Right kidney (tissue), 1 donor: ENCODE data around the gene IQGAP3.
A peak's percentile ranks its signal among the peaks of the same experiment; 100 is the strongest.

ENCODE experiments used
- DNase-seq: peaks from one replicate; pipeline ENCODE4 v3.0.0-alpha.2; 2016

IQGAP3 gene

DNA sequence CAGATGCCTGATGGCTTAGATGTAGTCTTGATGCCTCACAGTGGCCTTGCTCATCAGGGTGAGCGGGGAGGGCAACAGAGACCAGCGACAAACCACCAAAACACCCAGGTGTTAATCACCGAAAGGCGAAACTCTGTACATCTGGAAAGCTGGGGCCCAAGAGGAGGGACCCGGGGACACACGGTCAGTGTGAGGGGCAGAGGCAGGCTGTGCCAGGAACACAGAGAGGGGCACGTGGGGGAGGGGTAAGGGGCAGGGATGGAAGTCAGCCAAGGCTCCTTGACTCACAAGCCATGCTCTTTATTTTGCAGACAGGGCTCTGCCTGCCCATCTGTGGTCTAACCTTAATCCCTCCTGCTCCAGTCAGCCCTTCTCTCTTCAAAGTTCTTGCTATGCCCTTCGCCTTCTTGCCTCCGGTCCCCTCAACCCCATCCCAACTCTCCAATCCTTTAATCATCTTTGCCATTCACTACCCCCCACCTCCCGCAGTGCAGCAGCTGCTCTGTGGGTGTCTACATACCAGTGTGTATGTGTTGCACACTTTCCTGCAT is 76.1 kb downstream of the IQGAP3 start:
- DNase-seq: no peak

DNA sequence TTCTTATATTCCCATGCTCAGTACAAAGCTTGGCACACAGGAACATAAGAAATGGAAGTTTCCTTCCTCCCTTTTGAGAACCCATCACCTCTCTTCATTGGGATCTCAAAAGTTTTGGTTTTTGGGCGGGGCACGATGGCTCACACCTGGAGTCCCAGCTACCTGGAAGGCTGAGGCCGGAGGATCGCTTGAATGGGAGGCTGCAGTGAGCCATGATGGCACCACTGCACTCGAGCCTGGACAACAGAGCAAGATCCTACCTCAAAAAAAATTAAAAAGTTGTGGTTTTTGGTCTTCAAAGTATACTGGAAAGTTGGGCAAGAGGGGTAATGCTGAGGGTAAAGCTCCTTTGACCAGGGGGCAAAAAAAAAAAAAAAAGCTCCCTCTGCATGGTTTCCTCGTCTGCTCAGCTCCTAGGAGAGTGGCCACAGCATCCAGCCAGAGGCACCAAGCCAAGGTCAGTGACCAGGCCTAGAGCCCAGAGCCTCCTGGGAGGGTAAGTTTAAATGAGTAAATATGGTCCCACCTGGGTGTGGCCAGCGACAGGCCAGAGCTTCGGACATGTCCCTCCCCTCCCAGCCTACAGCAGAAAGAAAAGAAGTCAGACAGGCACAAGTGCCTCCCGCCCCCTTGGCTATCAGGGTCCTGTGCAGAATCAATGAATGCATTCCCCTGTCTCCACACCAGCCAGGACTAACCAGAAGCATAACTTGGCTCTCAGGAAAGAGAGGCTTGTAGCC is 76.8 kb downstream of the IQGAP3 start:
- no peak for DNase-seq

DNA sequence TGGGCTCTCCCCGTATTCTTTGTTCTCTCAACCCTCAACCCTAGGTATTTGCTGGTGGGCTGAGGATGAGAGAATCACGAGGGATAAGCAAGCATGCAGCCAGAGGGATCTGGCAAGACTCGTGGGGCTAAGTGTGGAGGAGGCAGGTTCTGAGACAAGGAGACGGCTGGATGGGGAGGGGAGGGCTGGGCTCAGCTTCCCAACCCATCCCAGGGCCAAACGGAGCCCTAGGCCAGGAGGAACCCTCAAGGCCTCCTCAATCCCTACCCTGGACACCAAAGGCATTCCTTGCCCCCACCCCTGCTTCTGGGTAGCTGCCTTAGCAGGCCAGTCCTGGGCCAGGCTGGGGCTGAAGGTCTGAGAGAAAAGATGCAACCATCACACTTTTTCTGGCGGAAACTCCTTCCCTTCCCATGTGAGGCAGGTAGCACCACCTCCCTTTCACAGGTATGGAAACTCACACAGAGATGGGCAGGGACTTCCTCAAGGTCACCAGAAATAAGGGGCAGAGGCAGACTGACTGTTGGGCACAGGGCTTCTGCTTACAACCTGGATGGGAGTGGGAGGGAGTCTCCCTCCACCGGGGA is 78.0 kb downstream of the IQGAP3 start:
- DNase-seq: no peak

DNA sequence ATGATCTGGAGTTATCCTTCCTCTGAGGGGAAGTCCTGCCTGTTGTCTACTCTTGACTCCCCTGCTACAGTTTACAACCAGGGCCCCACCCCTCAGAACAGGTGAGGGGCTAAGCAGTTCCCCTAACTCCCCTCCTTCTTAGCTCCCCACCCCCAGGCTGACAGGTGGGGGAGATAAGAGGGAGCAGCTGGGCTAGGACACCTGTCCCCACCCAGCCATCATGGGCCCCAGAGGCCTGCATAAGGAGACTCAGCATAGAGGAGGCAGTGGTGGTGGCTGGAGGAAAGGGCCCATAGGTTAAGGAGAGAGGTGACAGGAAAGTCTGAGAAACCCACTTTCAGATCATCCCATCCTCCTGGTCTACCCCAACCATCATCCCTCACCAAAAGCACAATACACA is 78.6 kb downstream of the IQGAP3 start:
- DNase-seq: no peak

DNA sequence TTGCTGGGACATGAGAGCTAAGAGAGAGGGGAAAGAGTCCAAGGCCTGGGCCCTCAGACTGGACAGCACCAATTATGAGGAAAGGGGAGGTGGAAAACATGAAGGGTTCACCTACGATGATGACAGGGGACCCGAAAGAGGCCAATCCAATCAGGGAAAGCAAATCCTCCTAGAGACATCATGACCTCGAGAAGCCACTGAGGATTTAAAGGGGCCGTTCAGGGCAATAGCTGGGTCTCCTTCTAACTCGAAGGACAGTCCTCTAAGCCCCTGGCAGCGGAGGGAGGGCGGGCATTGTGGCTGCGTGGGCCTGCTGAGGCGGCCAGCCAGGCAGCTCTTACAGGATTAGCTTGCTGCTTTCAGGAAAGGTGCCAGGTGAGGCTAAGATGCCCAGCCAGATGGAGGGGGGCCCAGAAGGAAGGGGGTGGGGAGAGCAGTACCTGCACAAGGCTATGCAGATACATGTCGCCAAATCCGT is 79.2 kb downstream of the IQGAP3 start:
- no peak for DNase-seq

DNA sequence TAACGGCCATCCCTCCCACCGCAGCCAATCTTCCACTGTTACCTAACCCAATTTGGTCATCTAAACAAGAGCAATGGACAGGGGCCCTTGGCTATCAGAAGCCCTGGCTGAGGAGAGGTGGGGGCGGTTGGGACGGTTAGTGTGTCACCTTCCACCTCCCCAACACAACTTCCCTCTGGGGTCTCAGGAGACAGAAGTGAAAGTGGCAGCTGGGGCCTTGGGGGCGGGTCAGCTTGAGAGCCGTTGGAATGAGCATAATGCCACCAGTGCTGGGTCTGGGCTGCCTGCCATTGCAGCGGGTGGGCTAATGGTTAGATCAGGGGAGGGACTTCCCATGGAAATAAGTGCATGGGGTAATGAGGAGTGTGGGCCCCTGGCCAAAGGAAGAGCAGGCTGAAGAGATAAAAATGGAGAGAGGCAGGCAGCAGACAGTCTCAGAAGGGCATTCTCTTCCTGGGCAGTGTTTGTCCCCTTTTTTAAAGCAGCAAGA is 79.7 kb downstream of the IQGAP3 start:
- no peak for DNase-seq

DNA sequence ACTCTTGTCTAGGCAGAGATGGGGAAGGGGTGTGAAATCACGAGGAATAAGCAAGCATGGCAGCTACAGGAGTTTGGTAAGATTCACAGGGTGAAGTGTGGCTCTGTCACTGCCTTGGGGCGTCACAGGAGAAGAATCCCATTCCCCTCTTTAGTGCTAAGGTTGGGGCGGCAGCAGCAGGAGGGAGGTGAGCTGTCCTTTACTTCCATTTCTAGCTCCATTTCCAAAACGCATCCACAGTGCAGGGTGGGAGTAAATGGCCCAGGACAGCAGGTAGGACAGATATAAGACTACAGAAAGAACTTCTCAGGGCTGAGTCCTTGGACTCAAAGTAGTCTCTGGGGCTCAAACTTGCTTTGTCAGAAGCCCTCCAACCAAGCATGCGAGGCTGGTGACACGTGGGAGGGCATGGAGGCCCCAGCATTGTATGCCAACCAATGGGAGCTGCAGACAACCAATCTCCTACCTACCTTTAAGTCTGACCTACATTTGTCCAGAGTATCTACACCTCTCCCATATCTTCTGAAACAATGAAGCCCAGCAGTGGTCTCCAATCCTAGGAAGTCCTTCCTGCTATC is 80.3 kb downstream of the IQGAP3 start:
- DNase-seq: no peak

DNA sequence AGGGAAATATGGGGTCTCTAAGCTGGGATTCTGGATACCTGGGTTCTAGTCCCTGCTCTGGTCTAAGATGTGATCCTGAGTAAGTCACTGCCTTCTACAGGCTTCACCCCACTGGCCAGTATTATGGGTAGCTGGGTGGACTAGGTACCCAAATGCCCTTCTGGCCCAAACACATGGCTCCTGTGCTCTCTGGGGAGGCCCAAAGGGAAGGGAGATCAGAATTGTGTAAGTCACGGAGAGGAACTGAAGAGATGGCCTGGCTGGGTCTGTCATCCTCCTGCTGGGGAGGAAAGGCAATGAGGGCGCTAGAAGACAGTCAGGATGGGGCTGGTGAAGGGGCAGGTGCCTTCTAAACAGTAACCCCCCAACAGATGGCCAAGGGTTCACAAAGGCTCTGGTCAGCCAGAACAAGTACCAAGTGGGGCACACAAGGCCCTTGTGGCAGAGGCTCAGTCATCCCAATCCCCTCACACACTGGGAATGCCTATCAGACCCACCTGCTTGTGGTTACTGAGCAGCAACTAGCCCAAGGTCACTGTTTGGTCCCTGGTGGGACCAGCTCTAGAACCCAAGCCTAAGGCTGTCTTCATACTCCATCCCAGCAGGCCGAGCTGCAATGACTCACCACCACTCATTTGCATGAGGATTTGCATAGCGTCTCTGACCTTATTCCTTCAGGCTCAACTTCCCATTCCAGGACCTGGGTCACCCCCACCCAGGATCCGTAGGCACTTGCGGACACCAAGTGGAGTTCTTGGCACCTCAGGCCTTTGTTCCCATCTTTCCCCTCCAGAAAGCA is 81.0 kb downstream of the IQGAP3 start:
- no peak for DNase-seq

DNA sequence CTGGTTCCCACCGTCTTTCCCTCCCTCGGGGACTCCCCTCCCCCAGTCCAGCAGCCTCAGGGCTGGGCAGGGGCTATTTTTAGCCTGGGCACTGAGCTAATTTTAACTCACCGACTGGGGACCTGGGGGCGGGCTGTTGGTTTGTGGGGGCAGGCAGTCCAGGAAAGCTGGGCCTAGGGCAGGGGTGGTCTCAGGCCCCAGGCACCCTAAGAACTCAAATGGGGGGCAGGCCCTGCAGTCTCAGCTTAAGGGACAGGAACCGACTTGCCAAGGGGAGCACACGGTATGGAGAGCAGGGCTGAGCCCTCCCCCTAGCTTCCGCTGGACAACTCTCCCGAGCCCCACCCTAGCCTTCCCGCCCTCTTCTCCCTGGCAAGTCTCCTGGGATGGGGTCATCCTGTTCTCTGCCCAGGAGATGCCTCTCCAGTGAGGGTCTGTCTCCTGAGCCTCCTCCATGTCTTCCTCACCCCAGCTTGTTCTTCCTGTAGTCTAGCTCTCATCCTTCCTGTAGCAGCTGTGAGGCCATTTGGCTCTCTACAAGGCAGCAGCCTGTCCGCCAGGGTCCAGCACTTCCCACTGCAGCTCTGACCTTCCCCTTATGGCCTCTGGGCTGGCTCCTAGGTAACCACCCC is 81.8 kb downstream of the IQGAP3 start:
- no peak for DNase-seq

DNA sequence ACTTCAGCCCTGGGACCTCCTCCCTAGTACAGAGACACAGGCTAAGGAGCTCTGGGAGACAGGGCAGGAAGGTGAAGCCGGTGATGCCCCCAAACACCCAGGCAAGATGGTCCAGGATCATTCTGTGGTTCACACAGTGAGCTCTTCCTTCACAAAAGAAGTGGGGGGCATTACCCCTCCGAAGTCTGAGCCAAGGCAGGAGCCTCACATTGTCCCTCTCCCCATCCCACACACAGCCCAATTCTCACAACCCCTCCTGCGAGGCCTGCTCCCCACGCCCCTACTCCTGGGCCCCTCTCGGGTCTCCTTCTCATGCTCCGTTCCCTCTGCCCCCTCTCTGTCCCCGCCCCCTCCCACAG is 82.5 kb downstream of the IQGAP3 start:
- DNase-seq: no peak

DNA sequence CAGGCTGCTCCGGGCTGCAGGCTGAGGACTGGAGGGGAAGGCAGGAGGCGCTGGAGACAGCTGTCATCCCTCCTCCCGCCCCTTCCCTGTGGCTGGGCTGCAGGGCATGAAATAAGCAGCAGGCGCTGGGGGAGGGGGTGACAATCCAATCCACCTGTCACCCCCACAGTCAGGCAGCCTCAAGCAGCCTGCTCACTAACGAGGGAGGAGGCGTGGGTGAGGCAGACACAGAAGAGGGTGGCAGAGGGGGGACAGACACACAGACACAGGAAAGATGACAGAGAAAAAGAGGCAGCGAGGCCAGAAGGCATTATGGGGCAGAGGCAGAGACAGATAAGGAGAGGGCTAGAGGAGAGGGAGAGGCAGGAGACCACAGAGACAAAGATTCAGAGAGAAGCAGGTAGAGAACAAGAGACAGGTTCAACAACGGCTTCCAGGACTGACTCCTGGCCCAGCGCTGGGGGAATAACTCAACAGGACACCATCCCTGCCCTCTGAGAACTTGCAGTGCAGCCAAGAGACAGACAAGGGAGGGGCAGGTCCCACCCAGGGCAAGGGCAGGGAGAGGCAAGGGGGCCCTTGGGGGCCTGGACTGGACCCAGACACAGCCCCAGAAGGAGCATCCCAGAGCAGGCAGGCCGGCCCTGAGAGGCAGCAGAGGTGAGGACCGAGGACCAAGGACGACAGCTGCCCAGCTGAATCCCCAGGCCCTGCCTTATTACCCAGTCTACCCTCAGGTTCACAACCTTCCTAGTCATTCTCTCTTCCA is 83.0 kb downstream of the IQGAP3 start:
- DNase-seq: peak; percentile 40

DNA sequence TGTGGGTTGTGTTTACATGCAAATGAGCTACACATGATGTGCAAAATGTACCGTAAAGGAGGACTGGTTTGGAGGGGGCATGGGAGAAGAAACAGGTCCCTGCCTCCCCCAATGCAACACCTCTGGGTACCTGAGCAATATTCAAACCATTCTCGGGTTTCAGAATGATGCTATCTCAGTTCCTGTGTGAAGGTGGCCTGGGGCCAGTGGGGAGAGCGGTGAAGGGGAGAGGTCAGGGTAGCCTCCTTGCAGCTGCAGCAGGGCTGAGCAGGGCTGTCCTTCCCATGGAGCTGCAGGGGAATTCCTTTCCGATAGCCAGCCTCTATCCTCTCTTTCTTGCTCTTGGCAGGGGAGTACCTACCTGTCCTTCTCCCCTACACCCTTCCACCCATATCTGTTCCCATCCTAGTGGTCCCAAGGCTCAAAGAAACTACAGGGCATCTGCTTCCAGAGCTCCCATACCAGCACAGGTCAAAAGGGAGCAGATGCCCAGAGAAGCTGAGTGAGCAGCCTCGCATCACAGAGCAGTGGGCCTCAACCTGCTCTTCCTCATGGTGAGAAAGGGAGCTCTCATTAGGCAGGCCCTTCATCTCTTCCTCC is 83.7 kb downstream of the IQGAP3 start:
- no peak for DNase-seq

DNA sequence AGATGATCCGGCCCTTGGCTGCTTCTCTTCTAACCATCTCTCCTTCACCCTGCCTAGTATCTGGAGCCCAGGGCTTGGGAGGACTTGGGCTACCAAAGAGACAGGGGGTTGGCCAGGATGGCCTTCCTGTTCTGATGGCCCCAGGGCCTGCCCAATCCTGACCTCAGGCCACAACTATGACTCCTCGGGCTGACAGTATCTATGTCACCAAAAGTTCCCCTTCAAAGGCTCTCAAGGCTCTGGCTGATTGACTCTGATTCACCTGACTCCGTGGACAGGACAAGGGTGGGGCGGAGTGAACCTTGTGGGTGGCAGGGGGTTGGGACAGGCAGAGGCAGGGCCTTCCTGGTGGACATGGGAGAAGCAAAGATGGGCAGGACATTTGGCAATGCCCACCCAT is 84.5 kb downstream of the IQGAP3 start:
- DNase-seq: no peak

DNA sequence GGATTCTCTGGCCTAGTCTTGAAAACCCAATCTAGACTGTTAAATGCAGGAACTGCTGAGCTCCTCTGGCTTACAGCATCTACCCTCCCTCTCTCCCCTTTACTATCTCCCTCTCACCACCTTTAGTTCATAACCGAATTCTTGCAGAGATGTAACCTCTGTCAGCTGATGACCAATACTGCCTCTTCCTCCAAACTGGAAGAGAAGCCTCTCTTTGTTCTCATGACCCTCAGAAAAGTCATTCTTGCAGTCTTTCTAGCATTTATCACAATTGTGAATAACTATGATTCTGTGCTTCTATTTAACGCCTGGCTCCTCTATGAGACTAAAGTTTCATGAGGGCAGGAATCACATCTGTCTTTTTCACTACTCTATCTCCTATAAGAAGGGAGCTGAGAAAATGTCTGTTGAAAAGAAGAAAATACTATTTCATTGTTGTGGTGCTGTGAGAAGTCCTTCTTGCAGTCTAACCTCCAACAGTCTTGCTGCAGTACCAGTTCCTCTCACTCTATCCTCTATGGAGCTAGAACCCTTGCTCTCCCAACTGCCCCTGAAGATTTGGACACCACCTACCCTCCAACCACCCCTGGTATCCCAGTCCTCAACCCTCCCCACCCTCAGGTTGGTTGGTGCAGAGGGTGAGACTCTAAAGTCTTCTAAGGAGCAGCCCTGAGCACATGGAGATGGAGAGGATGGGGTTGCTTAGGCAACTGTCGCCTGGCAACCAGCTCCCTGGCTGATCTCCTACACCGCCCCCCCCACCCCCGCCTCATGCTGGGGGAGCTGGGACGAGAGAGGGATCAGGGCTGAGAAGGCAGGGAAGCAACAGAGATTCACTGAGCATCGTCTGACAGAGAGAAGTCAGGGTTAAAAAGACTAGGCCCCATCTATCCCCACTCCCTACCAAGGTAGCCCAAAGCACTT is 85.7 kb downstream of the IQGAP3 start:
- no peak for DNase-seq

DNA sequence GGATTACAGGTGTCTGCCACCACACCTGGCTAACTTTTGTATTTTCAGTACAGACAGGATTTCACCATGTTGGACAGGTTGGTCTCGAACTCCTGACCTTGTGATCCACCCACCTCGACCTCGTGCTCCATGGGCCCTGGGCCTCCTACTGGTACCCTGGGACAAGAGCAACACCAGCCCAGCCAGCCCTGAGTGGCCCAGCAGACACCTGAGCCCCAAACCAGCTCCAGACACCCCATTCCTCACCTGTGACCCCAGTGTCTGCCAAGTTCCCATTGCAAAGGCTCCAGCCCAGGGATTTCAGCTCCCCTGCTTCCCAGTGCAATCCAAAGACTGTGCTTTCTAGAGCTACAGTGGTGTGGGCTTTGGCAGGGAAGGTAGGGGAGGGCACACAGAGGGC is 86.4 kb downstream of the IQGAP3 start:
- DNase-seq: no peak

DNA sequence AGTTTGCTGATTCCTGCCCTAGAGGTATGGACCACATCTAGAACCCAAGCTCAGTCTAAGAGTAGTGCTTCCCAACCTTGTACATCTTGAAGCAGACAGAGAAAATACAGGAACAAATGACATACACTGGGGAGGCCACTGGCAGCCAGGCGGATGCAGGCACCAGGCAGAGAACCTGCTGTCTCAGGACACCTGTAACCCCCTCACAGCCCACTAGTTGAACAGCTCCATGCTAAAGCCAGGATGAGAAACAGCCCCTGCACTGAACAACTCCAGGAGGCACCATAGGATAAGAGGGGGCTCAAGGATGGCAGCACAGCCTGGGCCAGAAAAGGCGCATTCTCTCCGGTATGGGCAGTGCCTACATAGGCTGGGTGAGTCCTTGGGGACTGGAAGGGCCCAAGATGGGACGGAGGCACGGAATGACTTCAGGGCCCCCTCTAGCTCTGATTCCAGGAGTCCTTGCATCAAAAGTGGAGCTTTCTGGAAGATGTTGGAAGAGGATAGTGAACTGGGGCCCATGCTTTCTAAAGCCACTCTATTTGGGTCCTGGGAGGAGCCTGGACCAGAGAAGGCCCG is 87.8 kb downstream of the IQGAP3 start:
- DNase-seq: no peak

DNA sequence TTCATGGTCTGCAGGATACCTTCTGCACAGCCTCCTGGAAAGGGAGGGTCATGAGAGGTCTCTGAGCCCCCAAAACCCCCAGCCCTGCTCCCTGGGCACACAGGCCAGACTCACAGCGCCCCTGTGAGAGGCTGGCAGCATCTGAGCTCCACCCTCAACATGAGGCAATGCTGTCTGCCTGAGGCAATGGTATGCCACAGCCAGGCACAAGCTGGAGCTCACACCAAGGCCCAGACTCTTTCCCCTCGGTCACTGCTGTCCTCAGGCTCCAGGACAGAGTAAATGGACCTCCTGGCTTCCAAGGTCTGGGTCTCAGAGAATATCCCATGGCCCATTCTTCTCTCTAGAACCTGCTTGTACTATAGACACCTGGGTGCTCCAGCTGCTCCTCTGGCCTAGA is 89.0 kb downstream of the IQGAP3 start:
- no peak for DNase-seq

DNA sequence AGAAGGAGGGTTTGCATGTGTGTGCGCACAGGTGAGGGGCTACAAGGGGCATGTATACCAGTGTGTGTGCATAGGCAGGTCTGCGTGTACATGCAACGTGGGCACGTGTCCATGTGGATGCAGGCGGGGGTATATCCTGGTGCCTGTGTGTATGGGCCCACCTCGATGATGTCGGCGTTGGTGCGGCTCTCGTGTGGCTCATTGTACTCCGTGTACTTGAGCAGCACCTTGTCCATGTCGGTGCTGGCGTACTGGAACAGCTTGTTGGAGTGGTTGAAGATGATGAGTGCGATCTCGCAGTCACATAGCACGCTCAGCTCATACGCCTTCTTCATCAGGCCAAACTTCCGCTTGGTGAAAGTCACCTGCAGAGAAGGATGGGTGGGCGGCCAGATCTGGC is 90.1 kb downstream of the IQGAP3 start:
- DNase-seq: no peak

DNA sequence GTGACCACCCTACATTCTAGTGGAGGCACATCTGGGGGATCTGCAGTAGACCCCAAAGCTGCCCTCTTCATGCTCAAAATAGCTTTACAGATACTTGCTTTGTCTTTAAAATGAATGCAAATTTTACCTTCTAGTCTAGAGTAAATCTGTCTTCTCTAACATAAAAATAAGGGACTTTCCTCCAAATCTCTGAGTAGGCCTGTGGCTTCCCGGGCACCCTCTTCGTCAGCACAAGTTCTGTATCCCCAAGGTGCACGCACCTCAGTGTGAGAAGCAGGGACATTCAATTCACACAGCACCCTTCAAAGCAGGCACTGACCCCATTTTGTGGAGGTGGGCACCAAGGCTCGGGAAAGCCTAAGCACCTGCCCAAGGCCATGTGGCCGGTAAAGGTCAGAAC is 90.8 kb downstream of the IQGAP3 start:
- no peak for DNase-seq
